HFF-Myc (cell line): ENCODE measurements around the gene LGMN.
A peak's percentile ranks its signal among the peaks of the same experiment; 100 is the strongest.

ENCODE experiments used
- DNase-seq: peaks from one replicate; pipeline ENCODE4 v3.0.0-alpha.2; 2011; ENCODE audit warnings: low read depth; ENCODE audit errors: extremely low read depth
- H3K4me3 ChIP-seq: replicated peaks from 2 replicates; pipeline ENCODE4 v1.5.1; 2011; ENCODE audit warnings: low read depth, mild to moderate bottlenecking, control low read depth, low read length
- TF ChIP-seq, protein P1 (sequence below): IDR thresholded peaks from 2 replicates; pipeline ENCODE4 v1.5.1; 2012; ENCODE audit warnings: mild to moderate bottlenecking, low read depth, low read length, control low read depth; ENCODE audit errors: missing control alignments

LGMN gene

DNA sequence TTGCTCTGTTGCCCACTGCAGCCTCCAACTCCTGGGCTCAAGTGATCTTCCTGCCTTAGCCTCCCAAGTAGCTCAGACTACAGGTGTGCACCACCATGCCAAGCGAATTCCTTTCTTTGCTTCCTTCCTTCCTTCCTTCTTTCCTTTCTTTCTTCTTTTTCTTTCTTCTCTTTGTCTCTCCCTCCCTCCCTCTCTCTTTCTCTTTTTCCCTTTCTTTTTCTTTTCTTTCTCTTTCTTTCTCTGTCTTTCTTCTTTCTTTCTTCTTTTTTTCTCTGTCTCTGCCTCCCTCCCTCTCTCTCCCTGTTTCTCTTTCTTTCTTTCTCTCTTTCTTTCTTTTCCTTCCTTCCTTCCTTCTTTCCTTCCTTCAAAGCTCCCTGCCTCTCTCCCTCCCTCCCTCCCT is 52.9 kb downstream of the LGMN start:
- DNase-seq: no peak
- TF ChIP-seq, protein P1, sequence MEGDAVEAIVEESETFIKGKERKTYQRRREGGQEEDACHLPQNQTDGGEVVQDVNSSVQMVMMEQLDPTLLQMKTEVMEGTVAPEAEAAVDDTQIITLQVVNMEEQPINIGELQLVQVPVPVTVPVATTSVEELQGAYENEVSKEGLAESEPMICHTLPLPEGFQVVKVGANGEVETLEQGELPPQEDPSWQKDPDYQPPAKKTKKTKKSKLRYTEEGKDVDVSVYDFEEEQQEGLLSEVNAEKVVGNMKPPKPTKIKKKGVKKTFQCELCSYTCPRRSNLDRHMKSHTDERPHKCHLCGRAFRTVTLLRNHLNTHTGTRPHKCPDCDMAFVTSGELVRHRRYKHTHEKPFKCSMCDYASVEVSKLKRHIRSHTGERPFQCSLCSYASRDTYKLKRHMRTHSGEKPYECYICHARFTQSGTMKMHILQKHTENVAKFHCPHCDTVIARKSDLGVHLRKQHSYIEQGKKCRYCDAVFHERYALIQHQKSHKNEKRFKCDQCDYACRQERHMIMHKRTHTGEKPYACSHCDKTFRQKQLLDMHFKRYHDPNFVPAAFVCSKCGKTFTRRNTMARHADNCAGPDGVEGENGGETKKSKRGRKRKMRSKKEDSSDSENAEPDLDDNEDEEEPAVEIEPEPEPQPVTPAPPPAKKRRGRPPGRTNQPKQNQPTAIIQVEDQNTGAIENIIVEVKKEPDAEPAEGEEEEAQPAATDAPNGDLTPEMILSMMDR: no peak
- H3K4me3 ChIP-seq: no peak overlapping the region

DNA sequence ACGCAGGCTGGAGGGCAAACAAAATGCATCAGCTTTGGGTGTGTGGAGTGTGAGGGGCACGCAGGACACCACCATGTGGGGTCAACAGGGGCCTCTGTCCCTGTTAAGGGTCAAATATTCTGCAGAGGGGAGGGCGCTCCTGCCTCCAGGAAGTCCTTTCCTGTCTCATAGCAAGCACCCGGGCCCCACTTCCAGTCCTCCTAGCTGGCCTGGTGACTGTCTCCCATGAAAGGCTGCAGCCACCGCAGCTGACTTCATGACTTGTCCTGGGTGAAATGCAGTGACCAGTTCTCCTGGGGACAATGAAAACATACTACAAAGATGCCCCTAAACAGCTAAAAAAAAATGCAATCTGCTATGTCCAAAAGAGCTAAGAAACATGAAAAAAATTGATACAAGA is 53.6 kb downstream of the LGMN start:
- TF ChIP-seq, protein P1: no peak
- no peak for DNase-seq
- no peak overlapping the region for H3K4me3 ChIP-seq

DNA sequence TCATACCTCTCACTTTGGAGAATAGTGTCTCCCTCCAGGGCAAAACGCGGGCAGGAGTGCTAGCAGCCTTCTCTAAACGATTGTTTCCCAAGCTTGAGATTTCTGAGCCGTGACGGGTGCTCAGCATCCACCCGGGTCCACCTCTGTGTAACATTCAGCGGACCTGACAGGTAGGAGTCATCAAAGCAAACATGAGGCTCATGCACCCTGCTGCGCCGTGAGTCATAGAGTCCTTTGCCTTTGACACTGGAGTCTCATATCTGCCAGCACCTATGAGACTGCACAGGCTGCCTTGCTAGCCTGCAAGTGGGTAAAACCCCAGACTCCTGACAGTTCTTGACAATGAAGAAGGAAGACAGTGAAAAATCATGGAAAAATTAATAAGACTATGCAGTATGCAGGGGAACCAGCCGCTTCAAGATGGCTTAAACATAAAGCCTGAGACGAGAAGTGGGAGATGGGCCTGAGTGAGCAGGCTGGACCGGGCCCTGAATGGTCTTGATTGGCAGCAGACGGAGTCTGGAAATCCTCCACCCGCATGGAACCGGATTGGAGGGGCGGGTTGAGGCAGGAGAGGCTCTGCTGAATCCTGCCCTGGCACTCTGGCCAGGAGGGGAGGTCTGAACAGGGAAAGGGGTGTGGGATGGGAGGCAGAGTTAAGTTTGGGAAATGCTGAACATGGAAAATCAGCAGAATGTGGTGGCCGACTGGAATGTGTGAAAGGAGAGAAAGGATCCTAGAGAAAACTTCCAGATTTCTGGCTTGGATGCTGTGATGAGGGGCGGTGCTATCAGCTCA is 54.2 kb downstream of the LGMN start:
- TF ChIP-seq, protein P1: no peak
- no peak for DNase-seq
- no peak overlapping the region for H3K4me3 ChIP-seq

DNA sequence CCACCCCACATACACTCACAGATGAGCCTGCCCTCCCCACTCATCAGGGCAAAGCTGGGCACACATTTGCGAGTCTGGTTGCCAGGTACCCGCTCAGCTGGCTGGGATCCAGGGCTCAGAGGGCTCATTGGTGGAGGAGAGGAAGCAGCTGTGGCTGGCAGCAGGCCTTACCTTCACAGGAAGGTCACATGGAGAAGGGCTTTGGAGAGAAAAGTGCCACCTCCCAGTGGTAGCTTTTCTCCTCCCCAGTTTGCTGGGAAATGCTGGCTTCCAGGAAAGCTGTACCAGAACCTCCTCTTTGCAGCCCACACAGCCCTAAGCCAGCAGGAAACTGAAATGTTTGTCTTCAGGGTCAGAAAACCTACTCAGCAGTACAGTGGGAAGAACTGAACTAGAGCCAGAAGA is 55.6 kb downstream of the LGMN start:
- no peak overlapping the region for H3K4me3 ChIP-seq
- TF ChIP-seq, protein P1: no peak
- DNase-seq: no peak

DNA sequence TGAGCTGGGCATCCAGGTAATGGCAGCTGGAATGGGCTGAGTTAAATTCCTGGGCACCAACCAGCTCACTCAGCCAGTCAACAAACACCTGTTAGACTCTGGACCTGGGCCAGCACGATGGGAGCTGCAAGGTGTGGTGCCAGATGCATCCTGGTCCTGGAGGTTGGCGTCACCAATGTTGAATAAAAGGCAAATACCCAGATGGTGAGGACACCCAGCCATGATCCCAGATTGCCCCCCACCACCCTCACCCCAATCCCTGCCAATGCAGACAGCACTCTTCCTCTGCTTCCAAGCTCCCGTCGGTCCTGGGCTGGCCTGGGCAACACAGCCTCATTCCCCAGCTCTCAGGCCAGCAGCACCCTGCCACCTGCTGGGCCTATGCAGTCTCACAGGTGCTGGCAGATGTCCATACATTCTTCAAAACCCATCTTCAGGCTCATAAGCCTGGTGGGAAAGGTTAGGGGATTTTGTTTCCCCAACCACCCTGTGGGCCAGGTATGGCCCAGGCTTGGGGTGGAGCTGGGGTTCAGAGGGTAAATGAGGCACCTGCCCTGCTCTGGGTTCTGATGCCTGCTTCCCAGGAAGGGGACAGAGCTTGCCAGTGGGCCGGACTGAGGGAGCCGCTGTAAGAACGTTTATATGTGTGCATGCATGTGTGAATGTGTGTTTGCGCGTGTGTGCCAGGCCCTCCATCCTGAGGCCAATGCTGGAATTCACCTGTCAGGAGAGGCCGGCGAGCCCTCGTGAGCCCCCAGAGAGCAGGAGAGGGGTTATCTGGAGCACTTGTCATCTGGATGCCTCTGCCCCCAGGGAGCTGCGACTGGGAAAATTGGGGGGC is 58.0 kb downstream of the LGMN start:
- DNase-seq: no peak
- TF ChIP-seq, protein P1: peak; percentile 70
- H3K4me3 ChIP-seq: no peak overlapping the region

DNA sequence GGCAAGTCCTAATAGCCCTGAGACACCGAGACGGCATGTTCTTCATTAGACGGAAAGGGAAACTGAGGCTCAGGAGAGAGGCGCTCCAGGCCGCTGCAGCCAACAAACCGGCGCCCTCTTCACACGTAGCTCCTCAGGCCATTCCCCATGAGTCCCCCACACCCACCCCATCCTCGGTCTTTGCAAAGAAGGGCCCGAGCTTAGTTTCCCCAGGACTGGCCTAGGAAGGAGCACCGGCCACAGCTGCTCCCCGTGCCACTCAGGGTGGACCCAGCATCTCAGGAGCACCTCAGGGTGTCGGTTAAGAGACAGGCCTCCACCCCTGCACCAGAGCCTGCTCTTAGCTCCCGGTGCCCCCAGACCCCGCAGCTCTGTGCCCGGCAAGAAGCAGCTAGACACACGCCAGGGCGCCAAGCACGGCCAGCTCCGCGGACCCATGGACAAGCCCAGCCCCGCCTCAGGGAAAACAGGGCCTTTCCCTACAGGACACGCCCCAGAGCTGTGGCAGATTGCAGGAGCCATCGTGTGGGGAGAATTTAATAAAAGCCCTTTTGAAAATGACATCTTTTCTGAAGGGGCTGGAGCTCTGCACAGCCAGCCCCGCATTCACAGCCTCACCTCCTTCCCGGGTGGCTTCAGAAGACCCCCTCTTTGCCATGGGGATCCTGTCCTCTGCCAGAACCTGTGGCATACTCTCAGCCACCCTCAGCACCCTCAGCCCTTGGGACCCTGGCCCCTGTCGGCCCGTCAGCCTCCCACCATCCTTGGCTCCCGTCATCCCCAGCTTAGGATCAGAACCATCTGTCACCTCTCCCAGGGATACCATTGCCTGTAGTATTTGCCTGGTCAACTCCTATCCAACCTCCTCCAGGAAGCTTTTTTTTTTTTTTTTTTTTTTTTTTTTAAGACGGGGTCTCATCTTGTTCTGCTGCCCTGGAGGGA is 59.7 kb downstream of the LGMN start:
- no peak for DNase-seq
- no peak overlapping the region for H3K4me3 ChIP-seq
- TF ChIP-seq, protein P1: no peak
